Activated CD8-positive, alpha-beta memory T cell treated with anti-CD3 and anti-CD28 coated beads for 4 hours (primary cell): ENCODE results near the gene CLEC7A.

ENCODE experiments used
- DNase-seq, 2 donors: peaks; one replicate each; pipeline ENCODE4 v3.0.0-alpha.2; 2020; ENCODE audit warnings: low read depth in 2 of 2

Gene CLEC7A

DNA sequence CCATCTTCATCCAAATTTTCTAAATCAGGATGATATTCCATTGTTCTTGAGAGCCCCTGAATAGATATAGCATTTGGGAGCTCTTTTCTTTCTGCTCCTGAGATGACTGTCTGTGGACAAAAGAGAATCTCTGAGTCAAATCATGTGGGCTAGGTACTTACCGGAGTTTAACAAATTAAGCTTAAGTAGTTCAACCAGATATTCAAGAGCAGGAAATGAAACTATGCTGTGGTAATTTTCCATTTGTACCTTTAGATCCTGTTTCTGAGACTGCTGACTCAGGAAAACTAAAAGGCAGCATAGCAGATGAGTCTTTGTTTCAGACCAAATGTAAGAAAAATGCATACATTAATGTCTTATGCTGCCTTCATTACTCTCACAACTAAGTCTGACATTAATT is at the start of gene CLEC7A:
CLEC7A (minus strand) TSS at position 158 of the 400 bp plus-strand sequence; CDS start at position 41, 117 bp downstream.
- no peak for DNase-seq

DNA sequence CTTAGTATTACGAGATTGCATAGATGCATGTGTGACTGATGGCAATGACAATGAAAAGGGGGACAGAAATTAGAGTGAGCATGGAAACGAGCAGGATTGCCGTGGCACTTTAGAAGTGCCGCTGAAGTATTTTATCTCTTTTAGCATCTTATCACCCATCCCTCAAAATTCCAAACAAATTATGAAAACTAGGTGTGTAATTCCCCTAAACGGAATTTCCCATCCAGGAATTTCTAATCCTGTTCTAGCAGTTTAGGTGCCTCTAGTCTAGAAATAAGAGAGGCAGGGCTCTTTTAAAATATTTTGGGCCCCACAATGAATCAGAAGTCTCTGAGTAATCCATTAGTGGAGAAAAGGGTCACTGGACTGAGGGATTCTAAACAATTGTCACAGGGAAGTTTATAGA is 49.8 kb upstream of the CLEC7A start:
- no peak for DNase-seq

DNA sequence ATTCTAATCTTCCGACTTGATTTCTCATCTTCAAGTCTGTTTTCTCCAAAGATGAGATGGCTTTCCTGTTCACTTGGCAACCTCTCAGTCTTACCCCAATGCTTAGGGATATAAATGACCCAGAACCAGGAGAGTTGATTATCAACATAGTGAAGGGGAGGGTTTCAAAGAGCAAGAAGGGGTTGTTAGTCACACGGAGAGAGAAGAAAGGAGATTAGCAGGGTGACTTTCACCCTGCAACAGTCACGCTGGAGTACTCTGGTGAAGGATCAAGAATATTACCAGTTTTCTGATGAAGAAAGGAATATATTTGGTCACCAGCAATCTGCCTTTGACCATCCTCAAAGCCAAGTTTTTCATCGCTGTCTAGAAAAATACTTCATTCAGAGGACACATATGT is 48.8 kb upstream of the CLEC7A start, which contains the start of gene TMEM52B:
TMEM52B (plus strand) TSS at position 212 of the 400 bp plus-strand sequence. CDS start 543 bp downstream, outside the sequence.
- DNase-seq: no peak

DNA sequence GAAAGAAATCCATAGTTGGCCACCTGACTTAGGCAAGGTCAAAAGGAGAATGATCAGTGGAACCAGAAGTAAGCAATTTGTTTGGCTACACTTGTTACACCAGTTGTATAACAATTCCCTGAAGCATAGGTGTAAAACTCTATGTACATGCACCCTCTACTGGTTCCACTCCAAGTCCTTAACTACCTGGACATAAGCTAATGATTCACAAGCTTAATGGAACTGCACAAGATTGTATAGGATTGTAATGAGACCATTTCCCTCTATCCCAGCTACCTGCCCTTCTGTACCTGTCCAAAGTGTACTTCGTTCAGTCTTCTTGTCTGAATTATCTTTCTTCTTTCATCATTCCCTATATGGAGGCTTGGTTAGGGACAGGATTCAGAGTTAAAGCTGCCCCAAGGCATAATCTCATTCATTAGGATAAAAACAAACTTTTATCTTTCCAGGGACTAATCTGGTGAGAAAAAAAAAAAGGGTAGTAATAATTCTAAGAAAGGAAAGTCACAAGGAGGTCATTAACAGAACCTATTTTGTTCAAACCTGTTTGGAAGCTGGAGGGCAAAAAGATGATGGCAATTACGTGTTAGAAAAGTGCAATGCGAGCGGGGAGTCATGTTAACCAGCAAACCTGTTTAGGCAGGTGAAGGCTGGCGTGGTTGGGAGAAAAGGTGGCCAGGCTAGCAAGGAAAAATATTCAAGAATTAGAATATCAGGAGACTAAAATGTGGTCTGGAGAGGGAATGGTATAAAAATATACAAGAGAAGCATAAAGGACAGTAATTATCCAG is 46.0 kb upstream of the CLEC7A start:
- DNase-seq: no peak

DNA sequence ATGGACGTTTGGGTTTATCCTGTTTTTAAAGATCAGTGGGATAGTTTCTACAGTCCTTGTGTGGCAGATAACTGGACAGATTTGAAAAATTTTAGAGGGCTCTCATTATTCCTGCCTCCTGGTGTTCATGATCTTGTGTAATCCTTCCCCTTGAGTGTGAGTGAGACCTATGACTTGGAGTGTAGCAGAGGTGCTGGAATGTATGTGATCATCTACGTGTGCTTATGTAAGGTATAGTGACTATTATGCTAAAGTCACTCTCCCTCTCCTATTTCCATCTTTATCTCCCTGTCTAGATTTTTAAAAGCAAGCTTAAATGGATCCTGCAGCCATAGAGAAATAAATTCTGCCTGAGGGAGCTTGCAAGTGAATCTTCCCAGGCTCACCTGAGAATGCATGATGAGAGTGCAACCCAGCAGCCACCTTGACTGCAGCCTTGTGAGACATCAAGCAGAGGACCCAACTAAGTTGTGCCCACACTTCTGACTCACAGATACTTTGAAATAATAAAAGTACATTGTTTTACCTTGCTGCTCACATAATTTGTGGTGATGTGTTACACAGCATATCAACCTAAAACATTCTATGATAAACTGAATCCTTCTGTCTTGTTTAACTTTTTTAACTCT is 45.1 kb upstream of the CLEC7A start:
- DNase-seq: no peak

DNA sequence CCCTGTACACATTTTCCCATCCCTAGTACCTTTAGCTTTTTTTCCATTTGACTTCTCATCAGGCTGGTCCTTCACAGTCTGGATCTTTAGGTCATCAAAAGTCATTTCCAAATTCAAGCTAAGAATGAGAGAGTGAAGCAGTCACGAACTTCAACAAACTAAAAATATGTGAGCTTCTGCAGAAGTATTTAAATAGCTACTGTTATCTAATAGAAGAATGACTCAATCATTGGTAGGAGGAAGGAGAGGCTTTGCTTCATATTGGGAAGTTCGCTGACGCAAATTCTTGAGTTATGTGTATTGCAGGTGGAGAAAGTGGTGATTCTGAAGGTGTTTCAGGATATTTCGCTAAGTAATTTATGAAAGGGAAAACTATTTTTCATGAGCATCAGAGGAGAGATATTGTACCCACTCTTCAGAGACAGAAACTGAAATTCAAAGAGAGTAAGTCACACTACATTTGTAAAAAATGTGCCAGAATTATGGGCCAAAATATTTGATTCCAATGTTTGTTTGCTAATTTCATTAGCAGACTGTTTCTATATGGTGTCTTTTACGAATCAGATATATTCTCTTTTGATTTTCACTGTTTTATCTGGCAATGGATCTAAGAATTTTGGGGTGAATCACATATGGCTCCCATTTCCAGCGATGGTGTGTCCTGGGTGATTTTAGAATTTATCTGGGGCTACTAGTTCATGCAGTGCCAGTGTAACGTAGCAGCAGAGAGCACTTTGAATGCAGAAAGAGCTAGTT is 42.2 kb upstream of the CLEC7A start, which contains the start of gene OLR1:
OLR1 (minus strand) TSS at position 160 of the 756 bp plus-strand sequence; CDS start at position 105, 55 bp downstream.
- no peak for DNase-seq

DNA sequence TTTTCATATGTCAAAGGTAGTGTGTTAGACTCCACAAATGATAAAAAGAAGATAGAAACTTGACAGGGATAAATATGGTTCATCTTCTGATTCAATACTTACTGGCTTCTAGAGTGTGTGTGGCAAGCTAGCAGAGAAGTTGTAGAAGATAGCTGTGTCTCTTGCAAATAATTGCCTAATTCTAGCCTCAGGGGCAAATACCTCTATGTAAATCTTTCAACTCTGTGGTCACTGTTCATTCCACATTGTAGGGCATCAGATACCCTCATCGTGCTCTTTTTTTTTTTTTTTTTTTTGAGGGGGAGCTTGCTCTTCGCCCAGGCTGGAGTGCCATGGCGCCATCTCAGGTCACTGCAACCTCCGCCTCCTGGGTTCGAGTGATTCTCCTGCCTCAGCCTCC is 40.2 kb upstream of the CLEC7A start:
- DNase-seq: no peak

DNA sequence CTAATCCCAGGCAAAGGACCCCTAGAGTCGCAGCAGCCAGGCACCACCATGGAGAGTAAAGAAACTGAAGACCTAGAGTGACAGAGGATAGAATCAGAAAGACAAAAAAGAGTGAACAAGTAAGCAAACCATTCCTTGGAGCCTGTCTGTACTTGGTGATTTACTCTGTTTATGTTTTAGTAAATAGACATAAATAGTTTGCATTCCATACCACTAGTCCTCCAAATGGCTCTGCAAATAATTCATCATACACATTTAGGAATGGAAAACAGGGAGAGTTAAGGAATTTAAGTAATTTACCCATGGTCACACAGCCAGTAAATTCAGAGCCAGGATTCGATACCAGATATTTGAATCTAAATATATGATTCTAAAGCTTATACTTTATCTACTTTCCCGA is 39.1 kb upstream of the CLEC7A start:
- DNase-seq: no peak

DNA sequence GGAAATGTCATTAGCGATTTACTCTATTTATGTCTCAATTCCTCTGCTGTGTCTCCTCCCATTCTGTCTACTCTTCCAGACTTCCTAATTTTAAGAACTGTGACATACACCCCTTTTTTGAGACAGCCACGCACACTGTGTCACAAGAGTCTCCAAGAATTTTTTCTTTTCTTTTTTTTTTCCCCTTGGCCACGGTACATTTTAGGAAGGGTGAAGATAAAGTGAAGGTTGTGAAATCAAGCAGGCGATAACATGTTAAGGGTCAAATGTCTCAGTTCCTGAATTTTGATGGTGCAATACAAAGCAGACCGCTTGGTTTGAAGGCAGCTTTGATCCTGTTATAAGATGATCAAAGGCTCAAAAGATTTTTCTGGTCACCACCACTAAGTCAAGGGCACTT is 37.6 kb upstream of the CLEC7A start:
- DNase-seq: no peak

DNA sequence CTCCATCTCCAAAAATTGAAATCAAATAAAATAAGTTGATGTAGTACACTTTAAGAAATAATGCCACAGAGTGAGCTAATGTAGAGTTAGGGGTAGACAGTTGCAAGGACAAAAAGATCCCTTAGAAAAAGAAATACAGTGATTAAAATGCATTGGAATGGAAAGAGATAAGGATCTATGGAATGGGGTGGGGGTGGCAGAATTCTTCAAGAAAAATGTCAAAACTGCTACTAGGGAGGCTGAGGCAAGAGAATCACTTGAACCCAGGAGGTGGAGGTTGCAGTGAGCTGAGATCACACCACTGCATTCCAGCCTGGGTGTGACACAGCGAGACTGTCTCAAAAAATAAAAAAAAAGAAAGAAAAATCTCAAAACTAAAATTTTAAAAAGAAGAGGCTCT is 35.4 kb upstream of the CLEC7A start:
- DNase-seq: no peak

DNA sequence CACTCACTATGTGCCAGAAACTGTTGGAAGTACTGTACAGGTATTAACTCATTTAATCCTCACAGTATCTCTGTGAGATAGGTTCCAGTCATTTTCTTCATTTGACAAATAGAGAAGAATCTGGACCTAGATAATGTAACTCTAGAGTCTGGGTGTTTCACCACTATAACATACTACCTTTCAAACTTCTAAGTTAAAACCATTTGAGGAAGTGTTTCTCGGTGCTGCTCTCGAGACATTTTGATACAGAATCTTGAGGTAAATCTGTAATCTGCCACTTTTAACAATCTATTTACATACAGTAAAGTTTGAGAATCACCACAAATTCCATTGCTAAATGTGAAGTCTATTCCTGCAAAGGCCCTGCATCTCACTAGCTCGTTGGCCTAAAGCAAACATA is 33.1 kb upstream of the CLEC7A start:
- DNase-seq: no peak

DNA sequence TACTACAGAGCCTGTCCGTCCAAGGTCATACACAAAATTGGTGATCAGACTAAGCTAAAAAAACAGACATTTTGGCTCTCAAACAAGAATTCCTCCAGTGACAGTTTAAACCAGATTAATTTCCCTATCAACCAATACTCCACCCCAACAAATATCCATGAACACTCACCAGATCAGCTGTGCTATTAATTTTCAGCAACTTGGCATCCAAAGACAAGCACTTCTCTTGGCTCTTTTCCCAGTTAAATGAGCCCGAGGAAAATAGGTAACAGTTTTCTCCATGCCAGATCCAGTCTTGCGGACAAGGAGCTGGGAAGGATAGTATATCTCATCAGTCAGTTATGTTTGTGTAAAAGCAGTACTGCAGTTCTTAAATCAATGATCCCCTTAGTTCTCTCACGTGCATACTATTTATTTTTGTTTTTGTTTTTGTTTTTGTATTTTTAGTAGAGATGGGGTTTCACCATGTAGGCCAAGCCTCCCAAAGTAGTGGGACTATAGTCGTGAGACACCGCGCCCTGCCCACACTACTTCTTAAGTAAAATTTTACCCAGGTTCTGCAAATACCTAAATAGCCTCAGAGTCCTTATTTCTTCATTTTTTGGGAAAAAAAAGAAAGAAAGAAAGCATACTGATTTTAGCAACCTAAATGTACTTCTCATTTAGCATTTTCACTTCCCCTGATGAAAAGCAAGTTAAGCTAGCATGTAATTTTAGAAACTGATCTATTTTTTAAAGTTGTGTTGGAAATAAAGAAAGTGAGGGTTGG is 30.8 kb upstream of the CLEC7A start:
- no peak for DNase-seq

DNA sequence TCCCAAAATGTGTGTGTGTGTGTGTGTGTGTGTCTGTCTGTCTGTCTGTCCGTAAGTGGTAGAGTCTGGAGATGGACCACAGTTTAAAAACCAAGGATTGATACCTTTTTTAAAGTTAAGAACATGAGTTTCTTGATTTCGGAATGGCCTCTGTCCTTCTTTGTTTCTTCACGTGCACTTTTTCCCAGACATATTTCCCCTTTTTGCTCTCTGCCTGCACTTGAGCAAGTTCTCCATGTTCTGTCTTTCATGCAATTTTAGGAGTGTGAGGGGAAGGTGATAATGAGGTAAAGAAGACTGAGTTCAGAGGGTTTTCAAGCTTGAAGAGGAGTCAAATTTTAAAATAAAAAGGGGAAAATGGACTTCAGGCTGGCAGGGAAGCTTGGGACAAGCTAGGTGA is 29.3 kb upstream of the CLEC7A start:
- DNase-seq: no peak

DNA sequence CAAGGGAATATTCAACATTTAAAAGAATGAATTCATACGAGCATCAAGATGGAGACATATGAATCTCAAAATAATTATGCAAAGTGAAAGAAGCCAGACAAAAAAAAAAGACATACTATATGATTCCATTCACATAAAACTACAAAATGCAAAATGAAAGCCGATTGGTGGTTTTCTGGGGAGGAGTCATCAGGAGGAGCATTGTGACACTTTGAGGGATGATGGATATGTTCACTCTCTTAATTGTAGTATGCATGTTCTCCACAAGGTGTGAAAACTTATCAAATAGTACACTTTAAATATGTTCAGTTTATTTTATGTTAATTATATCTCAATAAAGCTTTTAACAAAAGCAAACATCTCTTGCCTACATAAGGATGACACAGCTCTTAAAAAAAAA is 28.4 kb upstream of the CLEC7A start:
- no peak for DNase-seq

DNA sequence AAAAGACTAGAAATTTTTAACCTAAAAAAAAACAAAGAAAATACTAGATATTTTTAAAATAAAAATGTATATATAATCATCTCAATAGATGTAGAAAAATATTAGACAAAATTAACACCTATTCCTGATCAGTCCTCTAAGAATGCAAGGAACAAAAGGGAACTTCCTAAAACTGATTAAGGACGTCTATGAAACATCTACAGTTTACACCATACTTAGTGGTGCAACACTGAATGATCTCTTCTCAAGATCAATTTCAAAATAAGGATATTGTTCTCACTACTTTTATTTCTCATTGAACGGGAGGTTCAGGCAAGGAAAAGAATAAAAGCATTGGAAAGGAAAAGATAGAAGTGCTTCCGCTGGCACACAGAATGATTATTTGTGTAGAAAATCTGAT is 26.0 kb upstream of the CLEC7A start:
- no peak for DNase-seq

DNA sequence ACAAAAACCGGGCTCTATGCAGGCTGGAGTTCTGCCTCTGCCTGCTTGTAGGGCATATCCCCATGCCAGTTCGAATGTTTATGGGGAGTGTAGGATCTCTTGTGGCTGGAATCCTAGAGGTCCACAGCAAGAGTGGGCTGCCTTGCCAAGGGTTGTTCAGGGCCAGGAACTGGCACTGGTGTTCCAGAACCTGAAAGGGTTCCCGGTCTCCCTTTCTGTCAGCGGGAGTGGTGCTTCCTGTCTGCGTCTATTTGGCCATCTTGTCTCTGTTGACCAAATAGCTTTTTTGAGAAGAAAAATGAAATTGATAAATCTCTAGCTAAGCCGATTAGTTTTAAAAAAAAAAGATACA is 24.1 kb upstream of the CLEC7A start:
- DNase-seq: no peak

DNA sequence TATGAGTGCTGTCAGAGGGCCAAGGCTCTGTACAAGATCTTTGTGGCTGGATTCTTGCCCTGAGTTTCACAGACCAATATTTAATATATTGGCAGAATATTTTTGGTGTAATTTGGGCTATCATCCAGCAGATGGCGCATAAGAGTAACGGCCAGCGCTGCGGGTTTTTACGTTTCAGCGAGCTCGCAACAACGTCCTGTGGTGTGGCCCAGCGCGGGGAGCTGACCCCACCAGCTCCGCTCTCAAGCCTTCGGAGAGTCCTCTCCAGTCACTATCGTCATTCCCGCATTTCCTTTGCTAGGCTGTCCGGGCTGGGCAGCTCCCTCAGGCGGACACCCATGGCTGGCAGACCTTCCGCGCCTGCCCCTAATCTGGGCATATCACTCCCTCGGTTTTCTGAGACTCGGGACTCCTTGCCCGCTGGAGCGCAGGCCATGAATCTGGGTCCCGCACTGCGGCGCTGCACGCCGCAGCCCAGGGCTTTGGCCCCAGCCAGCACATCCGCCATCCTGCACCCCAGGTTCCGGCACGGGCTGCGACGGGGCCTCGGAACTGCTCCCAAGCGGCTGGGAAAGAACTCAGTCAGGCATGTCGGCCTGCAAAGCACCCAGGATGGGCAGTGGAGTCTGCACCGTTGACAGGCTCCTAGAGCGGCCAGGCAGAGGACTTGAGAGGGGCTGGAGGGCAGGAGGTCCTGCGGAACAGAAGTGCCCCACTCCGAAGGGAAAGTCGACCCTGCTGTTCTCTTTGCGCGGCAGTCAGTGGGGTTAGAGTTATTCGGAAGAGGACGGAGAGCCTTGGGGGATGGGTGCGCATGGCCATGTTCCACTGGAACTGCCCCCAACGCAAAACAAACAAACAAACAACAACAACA is 23.5 kb upstream of the CLEC7A start:
- DNase-seq: peak; percentile 12 to 25

DNA sequence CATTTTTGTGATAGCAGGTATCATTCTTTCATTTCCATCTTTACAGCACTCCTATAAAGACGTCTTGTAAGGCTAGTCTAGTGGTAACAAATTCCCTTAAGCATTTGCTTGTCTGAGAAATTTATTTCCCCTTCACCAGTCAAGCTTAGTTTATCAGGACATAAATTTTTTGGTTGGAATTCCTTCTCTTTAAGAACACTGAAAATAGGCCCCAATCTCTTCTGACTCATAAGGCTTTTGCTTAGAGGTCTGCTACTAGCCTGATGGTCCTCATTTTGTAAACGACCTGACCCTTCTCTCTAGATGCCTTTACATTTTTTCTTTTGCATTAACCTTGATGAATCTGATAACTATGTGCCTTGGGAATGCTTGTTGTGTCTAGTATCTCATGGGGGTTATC is 21.6 kb upstream of the CLEC7A start:
- no peak for DNase-seq

DNA sequence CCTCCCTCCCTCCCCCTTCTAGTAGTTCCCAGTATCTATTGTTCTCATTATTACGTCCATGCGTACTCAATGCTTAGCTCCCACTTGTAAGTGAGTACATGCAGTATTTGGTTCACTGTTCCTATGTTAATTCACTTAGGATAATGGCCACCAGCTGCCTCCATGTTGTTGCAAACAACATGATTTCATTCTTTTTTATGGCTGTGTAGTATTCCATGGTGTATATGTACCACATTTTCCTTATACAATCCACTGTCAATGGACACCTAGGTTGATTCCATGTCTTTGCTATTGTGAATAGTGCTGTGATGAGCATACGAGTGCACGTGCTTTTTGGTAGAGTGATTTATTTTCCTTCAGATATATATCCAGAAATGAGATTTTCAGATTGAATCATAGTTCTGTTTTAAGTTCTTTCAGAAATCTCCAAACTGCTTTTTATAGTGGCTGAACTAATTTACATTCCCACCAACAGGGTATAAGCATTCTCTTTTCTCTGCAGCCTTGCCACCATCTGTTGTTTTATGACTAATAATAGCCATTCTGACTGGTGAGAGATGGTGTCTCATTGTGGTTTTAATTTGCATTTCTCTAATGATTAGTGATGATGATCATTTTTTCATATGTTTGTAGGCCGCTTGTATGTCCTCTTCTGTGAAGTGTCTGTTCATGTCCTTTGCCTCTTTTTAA is 17.9 kb upstream of the CLEC7A start:
- DNase-seq: no peak

DNA sequence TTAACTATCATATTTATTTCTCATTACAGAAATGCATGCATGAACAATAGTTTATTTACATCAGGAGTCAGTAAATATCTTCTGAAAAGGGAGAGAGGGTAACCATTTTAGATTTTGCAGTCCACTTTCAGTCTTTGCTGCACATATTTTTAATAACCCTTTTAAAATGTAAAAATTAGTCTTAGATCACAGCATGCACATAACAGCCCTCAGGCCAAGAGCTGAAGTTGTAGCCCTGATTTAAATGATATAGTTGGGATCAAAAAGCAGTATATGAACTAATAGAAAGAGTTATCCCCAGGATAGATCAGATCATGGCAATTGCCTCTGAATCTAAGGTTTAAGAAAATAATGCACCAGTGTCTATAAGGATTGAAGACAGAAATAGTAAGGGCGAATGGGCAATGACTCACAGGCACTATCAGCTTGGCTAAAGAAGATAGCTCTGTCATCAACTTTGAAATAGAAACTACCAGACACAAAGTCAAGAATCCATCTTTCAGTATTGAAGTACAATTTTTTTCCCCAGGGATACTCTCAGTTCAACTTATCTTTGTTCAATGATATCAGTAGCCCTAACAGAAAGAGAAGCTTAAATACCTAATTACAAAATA is 13.1 kb upstream of the CLEC7A start:
- DNase-seq: no peak
